Karpas-422 (cell line): ENCODE results near the gene MEDAG. TPM values are rescaled to one million over a fixed set of nuclear protein-coding genes. Genes with fewer than 3 reads are reported as not detected.
"Not testable (repeated sequence)": the region's sequence is repeated elsewhere in the genome, so short reads cannot be mapped to it uniquely, and the experiment has no call there.

ENCODE experiments used
- DNase-seq: peaks from one replicate; pipeline ENCODE4 v3.0.0-alpha.2; 2015
- H2AFZ ChIP-seq: fragments of 200-600 bp; sonication (generic); 2 replicates; pipeline ENCODE4 v1.6.1; 2014; ENCODE audit warnings: antibody characterized with exemption, low read length, mixed read lengths
- H3K27ac ChIP-seq: fragments of 200-600 bp; sonication (generic); 2 replicates; pipeline ENCODE4 v1.5.1; 2014; ENCODE audit warnings: mild to moderate bottlenecking, low read length, moderate library complexity
- H3K27me3 ChIP-seq: fragments of 200-600 bp; sonication (generic); 2 replicates; pipeline ENCODE4 v1.6.1; 2014; ENCODE audit warnings: low read length, mixed read lengths
- H3K36me3 ChIP-seq: fragments of 200-600 bp; sonication (generic); 2 replicates; pipeline ENCODE4 v1.6.1; 2014; ENCODE audit warnings: low read length, mixed read lengths; ENCODE audit not compliant: insufficient read depth
- H3K4me1 ChIP-seq: fragments of 200-600 bp; sonication (generic); 2 replicates; pipeline ENCODE4 v1.6.1; 2014; ENCODE audit warnings: mild to moderate bottlenecking, low read length, mixed read lengths
- H3K4me2 ChIP-seq: fragments of 200-600 bp; sonication (generic); 2 replicates; pipeline ENCODE4 v1.6.1; 2014; ENCODE audit warnings: low read length, low read depth, mild to moderate bottlenecking; ENCODE audit not compliant: poor library complexity, severe bottlenecking
- H3K4me3 ChIP-seq: fragments of 200-600 bp; sonication (generic); 2 replicates; pipeline ENCODE4 v1.5.1; 2014; ENCODE audit warnings: mild to moderate bottlenecking, antibody characterized with exemption, low read length, mixed read lengths
- H3K79me2 ChIP-seq: fragments of 200-600 bp; sonication (generic); 2 replicates; pipeline ENCODE4 v1.6.1; 2014; ENCODE audit warnings: mild to moderate bottlenecking, low read length, mixed read lengths
- H3K9ac ChIP-seq: fragments of 200-600 bp; sonication (generic); 2 replicates; pipeline ENCODE4 v1.6.0; 2014; ENCODE audit warnings: low read length
- H3K9me2 ChIP-seq: fragments of 200-600 bp; sonication (generic), shearing (Covaris generic); replicated peaks from 2 replicates; pipeline ENCODE4 v1.6.0; 2014; ENCODE audit warnings: mild to moderate bottlenecking, low read length, moderate library complexity; ENCODE audit not compliant: insufficient read depth
- H3K9me3 ChIP-seq: fragments of 300-700, 200-600 bp; sonication (generic); 2 replicates; pipeline ENCODE4 v1.6.1; 2014; ENCODE audit warnings: low read length, mixed read lengths
- H4K20me1 ChIP-seq: fragments of 200-600 bp; sonication (generic); 2 replicates; pipeline ENCODE4 v1.6.1; 2014; ENCODE audit warnings: mild to moderate bottlenecking, antibody characterized with exemption, low read length, low read depth; ENCODE audit not compliant: insufficient read depth
- total RNA-seq: library from RNA; depleted of rRNA; stranded (reverse); fragments of >200 nt; shearing (Covaris generic); gene quantifications from 2 replicates; pipeline ENCODE4 v1.2.3, GENCODE V29; 2014; ENCODE audit warnings: low replicate concordance

The MEDAG gene
- total RNA-seq, 1 experiment from 2014 or later, result not detected

DNA sequence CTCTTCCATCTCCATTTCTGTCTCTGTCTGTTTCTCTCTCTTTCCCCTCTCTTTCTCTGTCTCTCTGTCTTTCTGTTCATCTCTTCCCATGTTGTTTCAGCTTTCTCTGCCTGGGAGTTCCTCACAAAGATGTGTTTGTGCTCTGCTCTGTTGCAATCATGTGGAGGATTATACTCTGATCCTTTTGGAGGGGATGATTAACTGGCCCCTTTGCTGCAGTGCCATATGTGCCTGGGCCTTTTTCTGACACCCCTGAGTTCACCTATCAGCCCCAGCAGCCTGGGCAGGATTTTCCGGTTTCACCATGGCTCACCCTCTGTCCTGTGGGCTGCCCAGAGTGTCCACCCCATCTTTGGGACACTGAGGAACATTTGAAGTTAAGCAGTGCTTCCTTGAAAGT, 17.3 kb downstream of the MEDAG start:
- H3K9ac ChIP-seq, result no peak overlapping the region
- H3K27me3 ChIP-seq, result no peaks in the 10 kb centered on the region
- no peaks in the 10 kb centered on the region for H3K9me3 ChIP-seq
- no peak overlapping the region for H3K4me2 ChIP-seq
- H3K79me2 ChIP-seq, result no peaks in the 10 kb centered on the region
- H3K4me1 ChIP-seq, result no peaks in the 10 kb centered on the region
- no peaks in the 10 kb centered on the region for H3K36me3 ChIP-seq
- no peaks in the 10 kb centered on the region for H3K9me2 ChIP-seq
- H4K20me1 ChIP-seq, result no peaks in the 10 kb centered on the region
- no peak overlapping the region for H3K27ac ChIP-seq
- DNase-seq, result no peak
- H3K4me3 ChIP-seq, result no peak overlapping the region
- H2AFZ ChIP-seq, result no peak overlapping the region

DNA sequence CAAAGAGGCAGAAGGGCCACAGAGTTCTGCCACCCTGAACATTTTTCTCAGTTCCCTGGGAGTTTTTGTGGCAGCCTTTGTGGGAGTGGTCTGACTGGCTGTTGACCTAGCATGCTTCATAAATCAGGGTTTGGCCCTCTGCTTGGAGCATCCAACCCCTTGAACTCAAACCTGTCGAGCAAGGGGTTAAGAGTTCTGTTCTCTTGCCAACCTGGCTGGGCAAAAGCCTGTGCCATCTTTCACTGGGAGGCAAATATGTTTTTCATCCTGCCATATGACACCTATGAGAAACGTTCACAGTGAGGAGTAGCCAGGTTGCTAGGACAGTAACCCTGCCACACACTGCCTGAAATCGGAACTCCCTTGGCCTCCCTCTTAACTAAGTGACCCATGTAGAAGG, 18.6 kb downstream of the MEDAG start:
- Histone ChIP-seq H3K36me3 (no peaks in the 10 kb centered on the region), H3K4me3 (no peak overlapping the region), H3K4me2 (no peak overlapping the region), H3K79me2 (no peaks in the 10 kb centered on the region), H3K9me3 (no peaks in the 10 kb centered on the region), H3K4me1 (no peaks in the 10 kb centered on the region), H2AFZ (no peak overlapping the region), H3K9ac (no peak overlapping the region), H3K9me2 (no peaks in the 10 kb centered on the region), H3K27me3 (no peaks in the 10 kb centered on the region), H3K27ac (no peak overlapping the region), H4K20me1 (no peaks in the 10 kb centered on the region)
- DNase-seq, result no peak

DNA sequence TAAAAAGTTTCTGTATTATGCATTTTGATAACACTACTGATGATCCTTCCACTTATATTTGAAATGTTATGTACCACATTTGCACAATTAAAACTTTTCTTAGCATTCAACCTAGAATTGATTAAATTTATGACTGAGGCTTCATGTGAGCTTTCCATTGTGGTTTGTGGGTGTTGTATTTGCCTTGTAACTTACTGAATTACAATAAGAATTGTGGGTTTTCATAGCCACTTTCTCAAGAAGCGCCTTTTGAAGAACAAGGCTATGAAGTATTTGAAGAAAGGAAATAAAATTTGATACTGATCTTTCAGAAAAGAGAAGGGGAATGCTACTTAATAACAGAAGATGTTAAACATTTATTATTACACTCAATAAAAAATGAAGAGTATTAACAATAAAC, 19.4 kb downstream of the MEDAG start:
- Histone ChIP-seq H3K36me3 (no peaks in the 10 kb centered on the region), H3K27ac (no peak overlapping the region), H4K20me1 (no peaks in the 10 kb centered on the region), H3K4me3 (no peak overlapping the region), H3K9me2 (no peaks in the 10 kb centered on the region), H3K27me3 (no peaks in the 10 kb centered on the region), H2AFZ (no peak overlapping the region), H3K79me2 (no peaks in the 10 kb centered on the region), H3K4me2 (no peak overlapping the region), H3K4me1 (no peaks in the 10 kb centered on the region), H3K9ac (no peak overlapping the region), H3K9me3 (no peaks in the 10 kb centered on the region)
- no peak for DNase-seq

DNA sequence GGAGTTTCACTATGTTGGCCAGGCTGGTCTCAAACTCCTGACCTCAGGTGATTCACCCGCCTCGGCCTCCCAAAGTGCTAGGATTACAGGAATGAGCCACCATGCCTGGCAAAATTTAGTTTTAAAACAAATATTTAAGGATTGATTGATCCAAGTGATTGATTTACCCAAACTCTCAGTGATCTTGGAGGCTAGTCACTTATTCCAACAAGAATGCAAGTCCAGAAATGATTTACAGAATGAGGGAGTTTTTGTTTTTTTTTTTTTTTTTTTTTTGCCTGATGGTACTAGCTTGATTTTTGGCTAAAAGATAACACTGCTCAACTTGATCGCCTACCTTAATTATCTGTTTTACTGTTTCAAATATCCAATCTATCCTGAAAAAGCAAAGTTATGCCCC, 20.7 kb downstream of the MEDAG start:
- DNase-seq, result no peak
- H3K79me2 ChIP-seq, result no peaks in the 10 kb centered on the region
- H3K9me2 ChIP-seq, result no peaks in the 10 kb centered on the region
- H3K27me3 ChIP-seq, result no peaks in the 10 kb centered on the region
- no peaks in the 10 kb centered on the region for H4K20me1 ChIP-seq
- no peaks in the 10 kb centered on the region for H3K4me1 ChIP-seq
- H3K4me2 ChIP-seq, result no peak overlapping the region
- H3K27ac ChIP-seq, result no peak overlapping the region
- H3K36me3 ChIP-seq, result no peaks in the 10 kb centered on the region
- H3K9ac ChIP-seq, result no peak overlapping the region
- no peak overlapping the region for H3K4me3 ChIP-seq
- no peaks in the 10 kb centered on the region for H3K9me3 ChIP-seq
- H2AFZ ChIP-seq, result no peak overlapping the region

DNA sequence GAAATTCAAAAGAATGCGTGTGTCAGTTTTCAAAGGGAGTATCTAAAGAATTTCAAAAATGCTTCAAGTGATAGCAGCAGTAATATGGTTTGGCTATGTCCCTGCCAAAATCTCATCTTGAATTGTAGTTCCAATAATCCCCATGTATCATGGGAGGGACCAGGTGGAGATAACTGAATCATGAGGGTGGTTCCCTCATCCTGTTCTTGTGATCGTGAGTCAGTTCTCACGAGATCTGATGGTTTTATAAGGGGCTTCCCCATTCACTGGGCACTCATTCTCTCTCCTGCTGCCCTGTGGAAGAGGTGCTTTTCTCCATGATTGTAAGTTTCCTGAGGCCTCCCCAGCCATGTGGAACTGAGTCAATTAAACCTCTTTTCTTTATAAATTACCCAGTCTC, 21.1 kb downstream of the MEDAG start:
- H3K9me2 ChIP-seq, H3K4me3 ChIP-seq, DNase-seq, H3K4me2 ChIP-seq, H3K27me3 ChIP-seq, H4K20me1 ChIP-seq, H3K9me3 ChIP-seq, H3K9ac ChIP-seq, H3K79me2 ChIP-seq, H3K36me3 ChIP-seq, H3K27ac ChIP-seq, H2AFZ ChIP-seq, H3K4me1 ChIP-seq: not testable (repeated sequence)

DNA sequence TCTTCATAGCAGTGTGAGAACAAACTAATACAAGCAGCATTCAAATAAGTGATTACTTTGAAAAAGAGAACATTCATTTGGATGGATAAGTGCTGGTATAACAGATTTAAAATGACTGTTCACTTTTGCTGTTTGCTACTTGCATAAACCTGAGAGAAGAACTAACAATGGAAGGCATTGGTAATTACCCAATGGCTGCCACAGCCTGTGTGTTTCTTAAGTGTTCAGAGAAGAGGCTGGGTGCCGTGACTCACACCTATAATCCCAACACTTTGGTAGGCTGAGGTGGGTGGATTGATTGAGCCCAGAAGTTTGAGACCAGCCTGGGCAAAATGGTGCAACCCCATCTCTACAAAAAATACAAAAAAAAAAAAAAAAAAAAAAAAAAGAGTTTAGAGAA, 21.5 kb downstream of the MEDAG start:
- Histone ChIP-seq H3K4me2 (no peak overlapping the region), H3K27me3 (no peaks in the 10 kb centered on the region), H2AFZ (no peak overlapping the region), H3K9ac (no peak overlapping the region), H4K20me1 (no peaks in the 10 kb centered on the region), H3K4me1 (no peaks in the 10 kb centered on the region), H3K79me2 (no peaks in the 10 kb centered on the region), H3K4me3 (no peak overlapping the region), H3K9me2 (no peaks in the 10 kb centered on the region), H3K36me3 (no peaks in the 10 kb centered on the region), H3K27ac (no peak overlapping the region), H3K9me3 (no peaks in the 10 kb centered on the region)
- no peak for DNase-seq

DNA sequence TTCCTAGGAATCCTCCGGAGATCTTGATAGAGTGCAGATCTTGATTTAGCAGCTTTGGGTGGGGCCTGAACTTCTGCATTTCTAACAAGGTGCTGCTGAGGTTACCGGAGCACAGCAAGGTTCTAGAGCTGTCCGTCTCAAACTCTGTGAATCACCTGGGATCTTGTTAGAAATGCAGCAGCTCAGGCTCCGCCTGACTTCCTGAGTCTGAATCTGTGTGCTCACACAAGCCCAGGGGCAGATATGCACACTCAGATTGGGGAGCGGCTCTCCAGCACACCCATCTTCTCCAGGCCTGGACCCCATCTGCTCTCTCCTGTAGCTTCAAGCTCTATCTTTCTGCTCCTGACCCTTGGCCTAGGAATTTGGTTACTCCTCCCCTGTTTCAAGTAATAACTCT, 22.9 kb downstream of the MEDAG start:
- no peaks in the 10 kb centered on the region for H3K9me3 ChIP-seq
- H3K27ac ChIP-seq, result no peak overlapping the region
- DNase-seq, result no peak
- no peaks in the 10 kb centered on the region for H3K4me1 ChIP-seq
- no peaks in the 10 kb centered on the region for H3K27me3 ChIP-seq
- H2AFZ ChIP-seq, result no peak overlapping the region
- no peaks in the 10 kb centered on the region for H3K79me2 ChIP-seq
- H3K36me3 ChIP-seq, result no peaks in the 10 kb centered on the region
- H4K20me1 ChIP-seq, result no peaks in the 10 kb centered on the region
- no peak overlapping the region for H3K4me2 ChIP-seq
- H3K4me3 ChIP-seq, result no peak overlapping the region
- no peak overlapping the region for H3K9ac ChIP-seq
- H3K9me2 ChIP-seq, result no peaks in the 10 kb centered on the region

DNA sequence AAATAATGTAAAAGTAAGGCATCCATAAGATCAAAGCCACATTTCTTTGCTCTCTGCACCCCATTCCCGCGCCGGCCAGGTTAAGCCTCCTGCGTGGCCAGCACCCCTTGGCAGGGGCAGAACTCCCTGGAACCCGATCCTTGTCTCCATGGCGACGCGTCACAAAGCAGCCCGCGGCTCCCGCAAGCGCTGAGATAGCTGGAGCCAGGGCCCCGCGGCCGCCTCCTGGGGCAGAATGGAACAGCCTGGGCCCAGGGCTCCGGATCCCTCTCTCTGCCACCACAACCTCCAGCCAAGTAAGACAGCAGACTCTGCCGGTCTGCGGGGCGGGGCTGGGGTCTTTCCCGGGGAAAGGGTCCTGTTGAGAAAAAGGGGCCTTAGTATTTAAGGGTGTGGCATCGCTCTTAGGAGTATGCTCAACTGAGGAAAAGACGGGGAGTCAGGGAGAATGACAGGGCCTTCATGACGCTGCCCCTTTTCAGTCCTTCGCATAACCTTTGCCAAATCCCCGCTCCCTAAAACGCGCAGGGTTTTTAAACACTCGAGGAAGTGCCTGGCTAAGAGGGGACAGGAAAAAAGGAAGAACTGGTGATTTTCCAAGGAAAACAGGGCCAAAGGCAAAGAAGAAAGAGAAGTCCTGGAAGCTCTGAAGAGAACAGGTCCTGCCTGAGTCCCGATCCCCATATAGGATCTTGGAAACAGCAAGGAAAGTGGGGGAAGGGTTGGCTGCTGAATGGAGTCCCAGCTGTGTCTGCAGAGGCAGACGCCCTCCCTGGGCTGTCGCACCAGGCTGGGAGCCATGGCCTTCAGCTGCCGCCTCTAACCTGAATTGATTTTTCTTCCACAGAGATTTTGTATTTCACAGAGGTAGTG, 26.6 kb downstream of the MEDAG start, which contains the start of gene TEX26:
TSS of gene TEX26 (plus strand) at position 176 of the 873 bp plus-strand sequence. CDS start at position 236, 60 bp downstream.
- no peak within 1 kb of the TSS for H3K9ac ChIP-seq
- H4K20me1 ChIP-seq, result no peaks in the 10 kb centered on the region
- H3K9me2 ChIP-seq, result no peaks in the 10 kb centered on the region
- no peak within 1 kb of the TSS for H3K4me2 ChIP-seq
- no peaks in the 10 kb centered on the region for H3K27me3 ChIP-seq
- DNase-seq, result no peak
- H2AFZ ChIP-seq, result no peak within 1 kb of the TSS
- H3K36me3 ChIP-seq, result no peaks in the 10 kb centered on the region
- H3K9me3 ChIP-seq, result no peaks in the 10 kb centered on the region
- H3K27ac ChIP-seq, result no peak within 1 kb of the TSS
- no peak within 1 kb of the TSS for H3K4me3 ChIP-seq
- no peaks in the 10 kb centered on the region for H3K4me1 ChIP-seq
- no peaks in the 10 kb centered on the region for H3K79me2 ChIP-seq
